ENCODE results near the gene SELENOT.
A peak's percentile ranks its signal among the peaks of the same experiment; 100 is the strongest.
"Not testable (repeated sequence)": the region's sequence is repeated elsewhere in the genome, so short reads cannot be mapped to it uniquely, and the experiment has no call there.

The SELENOT gene

GRCh38 chr3:150603153-150603979 lies at the start of gene SELENOT:
Gene SELENOT (plus strand): TSS chr3:150603321. CDS start chr3:150603363, 42 bp downstream.
- DNase-seq (ENCODE audit: low read depth): peak; percentile 90

DNA sequence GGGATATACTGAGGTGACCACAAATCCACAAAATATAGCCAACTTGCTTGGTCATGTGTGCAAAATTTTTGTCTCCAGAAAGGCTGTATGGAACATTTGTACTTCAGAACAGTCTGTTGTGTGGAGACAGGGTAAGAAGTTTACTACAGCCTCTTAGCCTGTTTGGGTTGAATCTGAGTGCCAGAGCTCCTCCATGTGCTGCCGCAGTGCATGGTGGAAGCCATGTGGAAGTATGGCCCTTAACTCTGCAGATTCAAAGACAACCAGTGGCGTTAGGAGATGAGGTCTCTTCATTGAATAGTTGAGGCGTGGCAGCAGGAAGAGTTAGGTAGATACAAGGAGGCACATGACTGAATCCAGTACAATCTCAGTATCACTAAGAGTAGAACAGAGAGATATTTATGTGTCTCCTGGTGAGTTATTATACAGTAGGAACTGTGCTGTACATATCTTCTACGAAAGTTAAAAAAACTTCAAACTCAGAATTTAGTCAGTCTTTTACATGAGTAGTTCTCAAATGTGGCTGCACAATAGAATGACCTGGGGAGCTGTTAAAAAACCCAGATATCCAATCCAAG lies 47.2 kb upstream of the SELENOT start:
- no peak for DNase-seq (ENCODE audit: low read depth)

GRCh38 chr3:150556792-150557191 lies 46.3 kb upstream of the SELENOT start:
- no peak for DNase-seq (ENCODE audit: low read depth)

- DNase-seq (ENCODE audit: low read depth): no peak
These were observed 45.4 kb upstream of the SELENOT start for GRCh38 chr3:150557725-150558124.

DNA sequence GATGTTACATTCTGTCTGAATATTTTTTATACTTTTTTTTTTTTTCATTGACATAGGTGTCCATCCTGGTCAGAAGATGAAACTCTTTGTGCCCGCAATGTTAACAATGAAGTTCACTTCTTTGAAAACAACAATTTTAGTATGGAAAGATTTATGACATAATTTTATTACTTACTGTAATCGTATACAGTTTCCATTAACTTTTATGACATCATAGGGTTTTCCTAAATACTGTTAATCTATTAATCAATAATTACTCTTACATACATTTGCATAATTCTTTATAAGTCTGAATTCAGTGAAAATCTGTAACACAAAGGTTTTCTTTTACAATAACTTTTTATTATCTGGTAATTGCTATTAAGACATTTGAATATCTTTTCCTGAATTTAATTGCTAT lies 38.9 kb upstream of the SELENOT start:
- no peak for DNase-seq (ENCODE audit: low read depth)

DNA sequence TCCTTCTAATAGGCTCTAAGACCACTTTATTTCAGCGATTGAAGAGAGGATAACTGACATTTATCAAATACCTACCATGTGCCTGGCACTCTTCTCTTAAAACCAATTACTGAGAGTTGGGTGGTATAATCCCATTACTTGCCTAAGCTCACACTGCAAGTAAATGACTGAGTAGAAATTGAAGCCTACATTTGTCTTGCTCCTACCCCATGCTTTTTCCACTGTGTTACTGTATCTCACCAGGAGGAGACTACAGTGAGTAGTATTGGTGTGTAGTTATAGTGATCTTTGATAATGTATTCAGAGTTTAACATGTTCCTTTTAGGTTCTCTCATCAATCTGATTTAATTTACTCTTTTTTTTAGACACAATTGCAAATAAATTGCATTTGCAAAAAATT lies 35.8 kb upstream of the SELENOT start:
- no peak for DNase-seq (ENCODE audit: low read depth)

DNA sequence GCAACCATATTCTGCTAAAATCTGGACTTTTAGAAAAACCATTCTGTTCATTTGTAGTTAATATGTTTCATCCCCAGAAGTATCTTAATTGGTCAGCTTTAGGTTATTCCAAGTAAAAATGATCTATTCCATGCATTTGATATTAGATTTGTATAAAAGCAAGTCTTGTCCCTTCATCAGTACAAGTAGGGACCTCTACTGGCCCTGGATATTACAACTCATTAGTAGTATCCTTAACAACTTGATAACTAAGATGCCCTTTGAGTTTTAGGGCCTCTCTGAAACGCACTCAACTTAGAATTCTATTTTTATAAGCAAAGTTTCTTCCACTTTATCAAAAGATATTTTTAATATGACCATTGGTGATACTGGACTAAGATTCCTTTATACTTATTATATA lies 25.3 kb upstream of the SELENOT start:
- no peak for DNase-seq (ENCODE audit: low read depth)

- no peak for DNase-seq (ENCODE audit: low read depth)
These were observed 21.9 kb upstream of the SELENOT start for GRCh38 chr3:150581174-150581573.

DNA sequence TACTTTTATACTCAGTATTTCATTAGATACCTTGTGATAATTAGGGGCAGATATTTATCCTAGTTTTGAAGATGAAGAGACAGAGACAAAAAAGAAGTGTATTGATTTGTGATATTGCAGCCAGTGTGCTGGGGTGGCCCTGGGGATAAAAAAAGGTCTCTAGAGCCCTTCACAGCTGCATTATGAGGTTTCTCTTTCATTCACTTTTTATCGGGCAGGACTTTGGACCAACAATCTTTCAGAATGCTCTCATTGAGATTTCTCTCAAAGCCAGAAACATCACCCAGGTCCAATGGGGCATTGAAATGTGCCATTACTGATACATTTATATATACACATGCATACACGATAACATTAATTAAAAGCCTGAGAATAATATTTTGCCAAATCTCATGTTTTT lies 20.5 kb upstream of the SELENOT start:
- DNase-seq (ENCODE audit: low read depth): no peak

DNA sequence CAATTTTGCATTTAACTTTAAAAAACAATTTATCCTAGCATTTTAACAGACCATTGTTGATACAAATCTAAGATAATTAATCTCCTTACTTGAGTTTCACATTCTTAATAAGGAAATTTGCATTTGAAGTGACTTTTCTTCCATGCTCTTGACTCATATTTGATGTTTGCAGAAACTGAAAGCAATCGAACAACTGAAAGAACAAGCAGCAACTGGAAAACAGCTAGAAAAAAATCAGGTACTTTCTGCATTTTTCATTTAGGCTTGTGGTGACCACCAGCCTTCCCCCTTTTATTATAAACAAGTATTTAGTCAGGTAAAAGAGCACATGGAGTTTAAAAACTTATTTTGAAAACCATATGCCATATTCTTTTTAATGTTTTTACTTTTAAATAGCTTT lies 20.1 kb upstream of the SELENOT start:
- DNase-seq (ENCODE audit: low read depth): no peak

DNA sequence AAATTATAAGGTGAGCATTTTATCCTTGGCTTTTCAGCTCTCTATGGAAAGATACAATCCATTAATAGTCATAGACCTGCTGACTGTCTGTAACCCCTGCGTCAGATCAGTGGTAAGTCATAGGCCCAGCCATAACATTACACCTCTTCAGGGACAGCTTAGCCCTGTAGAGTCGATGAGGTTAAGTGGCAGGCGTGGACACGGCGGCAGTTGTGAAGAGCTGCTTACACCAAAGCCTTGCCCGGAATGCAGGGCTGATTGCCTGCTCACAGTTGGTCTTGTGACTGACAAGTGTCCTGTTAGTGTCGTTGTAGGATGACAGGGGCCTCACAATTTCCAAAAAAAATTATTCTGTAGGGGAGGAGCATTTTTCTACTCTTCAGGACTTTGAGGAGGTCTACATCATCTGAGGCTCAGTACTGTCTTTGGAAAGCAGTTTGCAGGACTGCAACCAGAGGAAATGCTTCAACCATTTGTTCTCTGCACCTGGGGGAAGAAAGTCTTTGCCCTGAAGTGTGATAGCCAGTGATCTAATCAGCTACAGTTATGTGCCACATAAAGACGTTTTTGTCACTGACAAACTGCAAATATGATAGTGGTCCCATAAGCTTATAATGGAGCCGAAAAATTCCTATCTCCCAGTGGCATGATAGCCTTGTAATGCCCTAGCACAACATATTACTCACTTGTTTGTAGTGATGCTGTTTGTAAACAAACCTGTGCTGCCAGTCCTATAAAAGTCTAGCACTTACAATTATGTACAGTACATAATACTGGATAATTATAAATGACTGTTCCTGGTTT lies 14.9 kb upstream of the SELENOT start:
- DNase-seq (ENCODE audit: low read depth): no peak

- DNase-seq (ENCODE audit: low read depth): no peak
These were observed 13.4 kb upstream of the SELENOT start for GRCh38 chr3:150589759-150590158.

- no peak for DNase-seq (ENCODE audit: low read depth)
These were observed 9.0 kb upstream of the SELENOT start for GRCh38 chr3:150594150-150594549.

- DNase-seq (ENCODE audit: low read depth): no peak
These were observed 5.5 kb upstream of the SELENOT start for GRCh38 chr3:150597646-150598045.

DNA sequence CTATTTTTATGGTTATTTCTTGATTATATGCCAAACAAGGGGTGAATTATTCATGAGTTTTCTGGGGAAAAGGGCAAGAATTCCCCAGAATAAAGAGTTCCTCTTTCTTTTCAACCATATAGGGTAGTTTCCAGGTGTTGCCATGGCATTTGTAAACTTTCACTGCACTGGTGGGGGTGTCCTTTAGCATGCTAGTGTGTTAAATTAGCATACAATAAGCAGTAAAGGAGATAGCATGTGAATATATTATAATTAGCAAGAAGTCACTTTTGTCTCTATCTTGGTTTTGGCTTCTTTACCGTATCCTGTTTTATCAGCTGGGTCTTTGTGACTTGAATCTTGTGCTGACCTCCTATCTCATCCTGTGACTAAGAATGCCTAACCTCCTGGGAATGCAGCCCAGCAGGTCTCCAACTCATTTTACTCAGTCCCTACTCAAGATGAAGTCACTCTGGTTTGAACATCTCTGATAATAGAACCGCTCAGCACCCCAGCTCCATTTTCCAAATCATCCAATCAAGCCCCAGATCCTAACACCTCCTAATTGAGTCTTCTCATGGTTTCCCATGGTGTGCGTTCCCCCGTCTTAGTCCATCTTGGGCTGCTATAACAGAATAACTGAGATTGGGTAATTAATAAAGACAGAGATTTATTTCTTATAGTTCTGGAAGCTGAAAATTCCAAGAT lies 3.4 kb upstream of the SELENOT start:
- DNase-seq (ENCODE audit: low read depth): no peak

DNA sequence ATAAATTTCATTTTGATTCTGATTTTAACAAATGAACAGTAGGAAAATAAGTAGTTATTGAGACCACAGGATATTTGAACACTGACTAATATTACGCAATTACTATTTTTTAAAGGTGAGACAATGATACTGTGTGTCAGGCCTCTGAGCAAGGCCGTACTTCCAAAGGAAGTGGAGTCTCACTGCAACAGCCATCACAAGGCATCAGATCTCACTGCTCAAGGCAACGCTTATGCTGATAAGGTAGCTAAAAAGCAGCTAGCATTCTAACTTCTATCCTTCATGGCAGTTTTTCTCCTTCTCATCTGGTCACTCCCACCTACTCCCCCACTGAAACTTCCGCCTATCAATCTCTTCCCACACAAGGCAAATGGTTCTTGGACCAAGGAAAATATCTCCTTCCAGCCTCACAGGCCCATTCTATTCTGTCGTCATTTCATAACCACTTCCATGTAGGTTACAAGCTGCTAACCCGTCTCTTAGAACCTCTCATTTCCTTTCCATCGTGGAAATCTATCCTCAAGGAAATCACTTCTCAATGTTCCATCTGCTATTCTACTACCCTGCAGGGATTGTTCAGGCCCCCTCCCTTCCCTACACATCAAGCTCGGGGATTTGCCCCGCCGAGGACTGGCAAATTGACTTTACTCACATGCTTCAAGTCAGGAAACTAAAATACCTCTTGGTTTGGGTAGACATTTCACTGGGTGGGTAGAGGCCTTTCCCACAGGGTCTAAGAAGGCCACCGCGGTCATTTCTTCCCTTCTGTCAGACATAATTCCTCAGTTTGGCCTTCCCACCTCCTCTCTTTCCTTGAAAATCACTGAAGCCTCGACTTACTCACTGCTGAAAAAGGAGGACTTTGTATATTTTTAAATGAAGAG lies 2.2 kb upstream of the SELENOT start:
- not testable (repeated sequence) for DNase-seq (ENCODE audit: low read depth)

DNA sequence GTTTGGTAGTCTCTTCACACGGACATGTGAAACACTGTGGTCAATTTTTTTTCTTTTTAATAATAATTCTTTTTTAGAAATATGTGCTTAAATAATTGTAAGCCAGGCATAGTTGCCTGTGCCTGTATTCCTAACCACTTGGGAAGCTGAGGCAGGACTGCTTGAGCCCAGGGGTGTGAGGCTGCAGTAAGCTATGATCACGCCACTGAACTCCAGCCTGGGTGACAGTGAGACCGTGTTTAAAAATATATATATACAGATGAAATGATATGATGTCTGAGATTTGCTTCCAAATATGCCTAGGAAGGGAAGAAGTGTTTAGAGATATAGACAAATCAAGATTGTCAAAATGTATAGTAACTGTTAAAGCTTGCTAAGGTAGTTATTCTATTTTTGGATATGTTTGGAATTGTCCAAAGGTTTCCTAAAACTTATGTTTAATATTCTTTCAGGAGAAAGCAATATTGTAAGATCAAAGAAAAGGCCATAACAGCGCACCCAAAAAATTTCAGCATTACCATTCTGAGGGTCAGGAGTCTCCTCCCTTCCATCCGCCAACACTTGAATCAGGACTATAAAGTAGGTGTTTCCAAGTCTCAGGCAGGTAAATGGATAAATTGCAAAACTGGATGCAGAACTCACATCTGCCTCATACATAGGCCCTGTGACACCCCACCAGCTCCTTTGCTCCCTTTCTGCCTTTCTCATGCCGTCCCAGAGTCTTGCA lies 532 bp upstream of the SELENOT start:
- no peak for DNase-seq (ENCODE audit: low read depth)

DNA sequence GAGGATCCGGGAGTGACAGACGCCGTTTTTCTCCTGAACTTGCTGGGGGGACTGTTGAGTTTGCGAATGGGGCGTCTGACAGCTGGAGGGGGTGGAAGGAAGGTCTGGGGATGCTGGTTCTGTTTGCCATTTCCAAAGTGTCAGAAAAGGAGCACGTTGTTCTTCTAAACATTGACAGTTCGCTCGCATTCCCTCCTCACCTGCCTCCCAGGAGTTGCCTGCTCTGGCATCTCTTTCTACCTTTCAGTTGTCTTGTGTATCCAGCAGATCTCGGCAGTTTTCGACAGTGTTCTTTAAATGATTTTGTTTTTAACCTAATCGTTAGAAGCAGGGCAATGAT lies 829 bp downstream of the SELENOT start:
- DNase-seq (ENCODE audit: low read depth): no peak

- DNase-seq (ENCODE audit: low read depth): no peak
These were observed 3.0 kb downstream of the SELENOT start for GRCh38 chr3:150605998-150606641.

Data from stimulated activated CD4-positive, alpha-beta T cell treated with anti-CD3 and anti-CD28 coated beads, Interleukin-2, amount 100 ng/mL, for 4 hours (primary cell).